ENCODE measurements around the gene HHIPL1.
"Not testable (repeated sequence)": the region's sequence is repeated elsewhere in the genome, so short reads cannot be mapped to it uniquely, and the experiment has no call there.

The HHIPL1 gene

DNA sequence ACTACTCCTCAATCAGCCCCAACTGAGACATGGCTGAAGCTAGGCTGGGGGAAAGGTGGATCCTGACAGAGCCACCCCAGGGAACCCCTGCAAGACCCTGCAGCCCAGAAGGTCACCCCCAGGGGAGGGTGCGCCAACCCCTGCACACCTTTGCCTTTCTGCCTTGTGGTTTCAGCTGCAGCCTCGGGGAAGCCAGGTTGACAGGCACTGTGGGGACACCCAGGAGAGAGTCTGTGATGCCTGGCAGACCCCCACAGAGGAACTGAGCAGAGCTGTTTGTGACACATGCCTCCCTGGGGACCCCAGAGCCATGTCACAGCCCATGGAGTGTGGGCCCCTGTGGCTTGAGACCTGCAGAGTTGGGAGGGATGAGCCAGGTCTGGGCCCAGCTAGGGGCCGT lies 11.8 kb upstream of the HHIPL1 start:
- DNase-seq, result no peak

DNA sequence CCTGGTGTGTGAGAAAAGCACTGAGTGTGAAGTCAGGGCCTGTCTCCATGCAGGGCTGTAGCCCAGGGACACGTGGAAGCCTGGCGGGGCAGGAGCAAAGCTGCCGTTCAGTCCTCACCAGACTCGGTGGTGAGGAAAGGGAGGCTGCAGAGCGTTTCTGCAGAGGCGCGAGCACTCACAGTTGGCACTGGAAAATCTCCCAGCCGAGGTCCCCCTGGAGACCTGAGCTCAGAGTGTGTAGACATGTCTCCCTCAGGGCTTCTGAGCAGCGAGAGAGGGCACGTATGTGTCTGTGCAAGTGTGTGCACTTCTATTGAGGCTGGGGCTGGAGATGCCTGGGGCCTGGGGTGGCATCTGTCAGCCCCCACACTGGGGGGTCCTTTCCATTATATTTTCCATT lies 11.0 kb upstream of the HHIPL1 start:
- DNase-seq, result no peak

DNA sequence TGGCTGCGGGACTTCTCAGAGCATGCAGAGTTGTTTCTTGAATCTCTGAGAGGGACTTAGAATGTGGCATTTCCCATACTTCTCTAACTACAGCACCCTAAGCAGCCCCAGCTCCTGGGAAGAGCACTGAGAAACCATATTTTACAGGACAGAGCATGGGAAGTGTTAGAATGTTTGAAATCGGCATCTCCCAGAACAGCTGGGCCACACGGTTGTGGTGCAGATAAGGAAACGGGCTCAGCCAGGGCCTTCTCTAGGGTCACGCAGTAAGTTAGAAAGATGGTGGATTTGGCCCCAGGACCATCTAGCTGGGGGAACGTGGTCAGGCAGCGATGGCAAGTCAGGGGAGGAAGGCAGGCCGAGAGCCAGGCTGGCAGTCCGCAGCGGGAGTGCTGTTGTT lies 10.5 kb upstream of the HHIPL1 start:
- no peak for DNase-seq

GRCh38 chr14:99635116-99635515 lies 9.8 kb upstream of the HHIPL1 start:
- no peak for DNase-seq

GRCh38 chr14:99636487-99636886 lies 8.4 kb upstream of the HHIPL1 start:
- DNase-seq, result no peak

DNA sequence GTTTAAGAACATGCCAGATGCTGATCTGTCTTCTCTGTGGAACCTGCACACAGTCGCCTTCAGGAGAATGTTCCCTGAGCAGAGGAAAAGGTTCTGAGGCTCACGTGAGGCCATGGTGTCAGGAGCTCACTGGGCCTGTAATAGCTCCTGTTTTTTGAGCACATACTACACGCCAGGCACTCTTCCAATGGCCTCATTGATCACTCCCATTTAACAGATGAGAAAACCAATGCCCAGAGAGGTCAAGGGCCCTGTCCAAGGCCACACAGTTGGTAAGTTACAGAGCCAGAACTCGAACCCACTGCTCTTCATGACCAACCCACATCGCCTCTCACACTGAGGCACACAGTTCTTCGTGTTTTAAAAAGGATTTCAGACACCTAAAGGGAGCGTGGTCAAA lies 7.3 kb upstream of the HHIPL1 start:
- DNase-seq, result no peak

DNA sequence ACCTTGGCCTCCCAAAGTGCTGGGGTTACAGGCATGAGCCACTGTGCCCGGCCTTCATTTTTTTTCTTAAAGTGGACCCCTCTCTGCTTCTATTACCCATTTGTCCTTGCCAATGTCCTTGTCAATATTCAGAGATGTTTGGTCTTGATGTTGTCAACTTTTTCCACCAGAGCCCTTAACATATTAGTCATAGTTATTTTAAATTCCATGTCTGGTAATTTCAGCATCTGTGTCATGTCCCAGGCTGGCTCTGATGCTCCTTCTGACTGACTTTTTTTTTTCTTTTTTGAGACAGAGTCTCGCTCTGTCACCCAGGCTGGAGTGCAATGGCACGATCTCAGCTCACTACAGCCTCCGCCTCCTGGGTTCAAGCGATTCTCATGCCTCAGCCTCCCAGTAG lies 2.2 kb upstream of the HHIPL1 start:
- not testable (repeated sequence) for DNase-seq

DNA sequence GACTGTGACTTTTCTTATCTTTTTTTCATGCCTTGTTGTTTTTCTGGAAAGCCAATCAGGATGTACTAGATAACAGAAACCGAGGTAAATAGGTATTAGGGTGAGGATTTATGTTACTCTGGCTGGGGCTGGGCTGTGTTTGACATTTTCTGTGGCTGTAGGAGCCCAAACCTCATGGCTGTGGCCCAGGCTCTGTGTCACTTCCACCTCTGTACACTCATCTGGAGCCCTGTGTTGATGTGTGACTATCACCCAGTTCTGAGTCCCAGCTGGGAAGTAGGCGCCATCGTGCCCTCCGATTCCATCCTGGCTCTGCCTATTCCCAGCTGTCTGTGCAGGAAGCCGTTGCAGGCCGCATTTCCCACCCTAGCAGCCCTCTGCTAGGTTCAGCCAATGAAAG lies 1.6 kb upstream of the HHIPL1 start:
- no peak for DNase-seq

GRCh38 chr14:99644035-99644587 lies 818 bp upstream of the HHIPL1 start:
- no peak for DNase-seq

DNA sequence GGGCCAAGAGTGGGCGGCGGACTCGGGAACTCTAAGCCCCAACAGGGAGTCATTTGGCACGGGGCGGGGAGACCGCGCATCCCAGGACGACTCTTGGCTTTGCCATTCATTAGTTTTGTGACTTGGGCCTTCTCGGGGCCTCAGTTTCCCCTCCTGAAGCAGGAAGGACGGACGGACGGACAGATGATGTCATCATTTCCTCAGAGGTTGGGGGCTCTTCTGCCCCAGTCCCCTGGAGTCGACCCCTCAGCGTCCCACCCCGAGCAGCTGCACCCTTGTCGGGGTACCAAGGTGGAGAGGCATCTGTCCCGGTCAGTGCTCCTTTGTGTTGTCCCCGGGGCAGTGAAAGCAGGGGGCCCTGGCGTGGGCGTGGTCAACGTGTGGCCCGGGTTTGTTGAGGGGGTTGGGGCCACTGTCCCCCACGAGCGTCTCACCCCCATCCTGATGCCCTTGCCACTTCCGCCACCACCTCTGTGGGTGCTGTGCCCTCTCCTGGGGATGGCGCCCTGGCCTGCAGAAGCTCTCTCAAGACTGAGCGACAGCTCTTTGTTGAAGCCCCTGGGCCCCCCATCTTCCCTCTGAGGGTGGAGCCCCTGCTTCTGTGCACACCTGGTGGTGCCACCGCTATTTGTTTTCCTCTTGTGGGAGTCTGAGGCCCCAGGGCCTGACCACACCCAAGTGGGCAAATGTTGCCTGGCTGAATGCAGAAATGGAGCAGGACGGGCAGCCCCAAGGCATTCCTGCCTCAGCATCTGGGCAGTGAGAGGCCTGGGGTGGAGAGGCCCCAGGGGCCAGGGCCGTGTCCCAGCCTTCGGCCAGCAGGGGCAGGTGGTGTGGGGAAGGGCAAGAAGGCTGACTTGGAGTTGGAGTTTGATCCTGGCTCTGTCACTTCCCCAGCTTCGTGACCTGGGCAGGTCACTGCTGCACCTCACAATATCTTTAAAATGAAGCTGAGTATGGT lies 896 bp downstream of the HHIPL1 start:
- DNase-seq, result no peak

GRCh38 chr14:99647411-99647810 lies 2.5 kb downstream of the HHIPL1 start:
- DNase-seq, result no peak

GRCh38 chr14:99648027-99648784 lies 3.3 kb downstream of the HHIPL1 start:
- DNase-seq, result no peak

DNA sequence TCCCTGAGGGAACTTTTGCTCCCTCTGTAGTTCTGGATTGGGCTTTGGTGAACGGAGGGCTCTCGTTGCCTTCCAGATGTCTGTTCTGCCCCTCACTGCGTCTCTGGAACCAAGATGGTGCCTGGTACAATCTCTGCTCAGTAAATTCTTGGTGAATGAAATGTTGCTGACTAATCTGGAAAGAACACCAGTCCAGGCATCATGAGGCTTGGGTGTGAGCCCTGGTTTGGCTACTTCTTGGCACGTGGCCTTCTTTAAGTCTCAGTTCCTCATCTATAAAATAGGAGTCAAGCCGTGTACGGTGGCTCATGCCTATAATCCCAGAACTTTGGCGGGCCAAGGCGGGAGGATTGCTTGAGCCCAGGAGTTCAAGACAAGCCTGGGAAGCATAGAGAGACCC lies 4.3 kb downstream of the HHIPL1 start:
- no peak for DNase-seq

DNA sequence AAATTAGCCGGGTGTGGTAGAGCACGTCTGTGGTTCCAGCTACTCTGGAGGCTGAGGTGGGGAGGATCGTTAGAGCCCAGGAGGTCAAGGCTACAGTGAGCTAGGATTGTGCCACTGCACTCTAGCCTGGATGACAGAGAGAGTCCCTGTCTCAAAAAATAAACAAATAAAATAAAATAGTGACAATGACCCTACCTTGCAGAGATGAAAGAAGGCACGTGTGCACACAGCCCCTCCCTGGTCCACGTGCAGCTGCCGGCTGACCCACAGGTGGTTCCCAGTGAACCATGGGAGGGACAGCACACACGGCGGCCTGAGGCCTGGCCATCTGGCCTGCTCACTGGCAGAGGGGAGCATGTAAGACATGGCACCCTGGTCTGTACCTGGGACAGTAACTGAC lies 4.7 kb downstream of the HHIPL1 start:
- DNase-seq, result no peak

DNA sequence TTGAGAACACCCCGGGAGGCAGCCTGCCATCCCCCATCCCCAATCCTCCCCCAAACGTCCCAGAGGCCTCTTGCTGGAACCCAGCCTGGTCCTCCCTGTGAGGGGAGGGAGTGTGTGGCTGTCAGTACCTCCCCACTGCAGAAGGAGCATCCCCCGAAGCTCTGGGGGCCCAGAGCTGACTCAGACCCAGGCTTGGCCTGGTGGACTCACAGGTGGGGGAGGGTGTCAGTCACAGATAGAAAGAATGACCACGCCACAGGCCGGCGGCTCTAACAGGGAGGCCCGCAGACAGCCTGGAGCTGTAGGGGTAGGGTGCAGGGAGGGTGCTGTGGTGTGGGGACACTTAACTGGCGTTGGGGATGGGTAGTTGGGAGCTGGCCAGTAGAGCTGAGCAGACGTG lies 5.3 kb downstream of the HHIPL1 start:
- DNase-seq, result no peak

DNA sequence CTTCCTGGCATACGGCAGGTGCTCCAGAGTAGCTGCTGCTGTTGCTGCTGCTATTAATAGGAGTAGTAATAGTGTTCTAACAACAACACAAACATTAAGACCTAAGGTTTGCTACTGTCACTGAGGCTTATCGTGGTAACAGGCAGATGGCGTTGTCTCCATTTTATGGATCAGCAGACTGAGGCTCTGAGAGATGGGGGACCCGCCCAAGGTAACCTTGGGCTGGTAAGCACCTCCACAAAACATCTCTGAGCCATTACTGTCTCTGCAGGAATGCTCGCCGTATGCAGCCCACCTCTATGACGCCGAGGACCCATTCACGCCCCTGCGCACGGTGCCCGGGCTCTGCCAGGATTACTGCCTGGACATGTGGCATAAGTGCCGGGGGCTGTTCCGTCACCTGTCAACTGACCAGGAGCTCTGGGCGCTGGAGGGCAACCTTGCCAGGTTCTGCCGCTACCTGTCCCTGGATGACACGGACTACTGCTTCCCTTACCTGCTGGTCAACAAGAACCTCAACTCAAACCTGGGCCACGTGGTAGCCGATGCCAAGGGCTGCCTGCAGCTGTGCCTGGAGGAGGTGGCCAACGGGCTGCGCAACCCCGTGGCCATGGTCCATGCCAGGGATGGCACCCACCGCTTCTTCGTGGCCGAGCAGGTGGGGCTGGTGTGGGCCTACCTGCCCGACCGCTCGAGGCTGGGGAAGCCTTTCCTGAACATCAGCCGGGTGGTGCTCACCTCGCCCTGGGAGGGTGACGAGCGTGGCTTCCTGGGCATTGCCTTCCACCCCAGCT lies 7.2 kb downstream of the HHIPL1 start:
- no peak for DNase-seq

DNA sequence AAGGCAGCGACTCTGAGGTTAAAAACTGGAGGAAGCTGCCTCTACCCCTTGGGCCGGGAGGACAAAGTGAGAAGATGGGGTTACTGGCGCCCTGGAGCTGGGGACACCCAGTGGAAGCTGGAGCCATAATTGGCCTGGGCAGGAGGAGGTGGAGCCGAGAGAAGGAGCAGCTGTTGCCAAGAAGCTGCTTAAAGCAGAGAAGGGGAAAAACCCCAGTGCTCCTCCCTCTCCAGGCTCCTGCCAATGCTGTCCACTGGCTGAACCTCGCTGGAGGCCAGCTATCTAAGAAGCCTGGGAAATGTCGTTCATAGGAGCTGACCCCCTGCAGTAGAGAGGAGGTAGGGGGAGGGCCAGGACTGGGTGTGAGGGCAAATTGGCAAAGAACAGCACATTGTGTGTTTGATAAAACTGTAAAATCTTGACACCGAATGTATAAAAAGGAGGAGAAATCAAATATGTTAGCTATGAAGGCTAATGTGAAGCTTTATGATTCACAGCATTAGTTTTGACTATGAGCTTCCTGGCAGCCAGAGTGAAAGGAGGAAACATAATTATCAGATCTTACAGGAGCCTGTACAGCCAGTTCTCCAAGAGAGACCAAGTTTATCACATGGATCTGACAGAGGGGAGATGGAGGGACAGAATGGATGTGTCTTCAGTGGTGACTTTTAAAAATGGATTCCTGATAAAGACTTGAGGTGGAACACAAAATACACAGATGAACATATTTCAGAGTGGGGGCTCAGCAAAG lies 9.5 kb downstream of the HHIPL1 start:
- DNase-seq, result peak in 17 of 51 donors; percentile 6 to 68 (median 41)

- DNase-seq, result no peak
These were observed 10.6 kb downstream of the HHIPL1 start for GRCh38 chr14:99655521-99655920.

GRCh38 chr14:99656171-99656570 lies 11.2 kb downstream of the HHIPL1 start:
- no peak for DNase-seq

GRCh38 chr14:99657645-99658155 lies 12.8 kb downstream of the HHIPL1 start:
- no peak for DNase-seq

Measured in hypothalamus (tissue), 51 donors.